Keratinocyte (primary cell): ENCODE measurements around the gene LRRTM2. TPM values are rescaled to one million over a fixed set of nuclear protein-coding genes. Genes with fewer than 3 reads are reported as not detected.

Experiments
- DNase-seq: peaks from one replicate; pipeline ENCODE4 v3.0.0-alpha.2; 2011; ENCODE audit warnings: low read depth, missing footprints, low spot score
- FAIRE-seq: peaks from 2 replicates; lab custom pipeline; 2011; peaks lifted over from hg19 to GRCh38; lab: Jason Lieb, UNC
- H2AFZ ChIP-seq: 2 replicates; pipeline ENCODE4 v1.6.0; 2012; ENCODE audit warnings: low read length, control low read depth, inconsistent platforms; ENCODE audit not compliant: control insufficient read depth
- H3K27ac ChIP-seq: 2 replicates; pipeline ENCODE4 v1.5.1; 2011; ENCODE audit warnings: low read length; ENCODE audit not compliant: control insufficient read depth, insufficient read depth
- H3K27me3 ChIP-seq: 3 replicates; pipeline ENCODE4 v1.6.0; 2011; ENCODE audit warnings: low read length; ENCODE audit not compliant: control insufficient read depth, insufficient read depth; ENCODE audit errors: extremely low read depth
- H3K36me3 ChIP-seq, 2 experiments: 2 replicates in 1 of 2; 3 replicates in 1 of 2; pipeline ENCODE4 v1.5.1; 2011; ENCODE audit warnings: low read length in 2 of 2, mild to moderate bottlenecking in 1 of 2; ENCODE audit not compliant: control insufficient read depth in 2 of 2, insufficient read depth in 2 of 2; ENCODE audit errors: extremely low read depth in 1 of 2
- H3K4me1 ChIP-seq: 3 replicates; pipeline ENCODE4 v1.5.1; 2011; ENCODE audit warnings: low read length; ENCODE audit not compliant: control insufficient read depth, insufficient read depth; ENCODE audit errors: extremely low read depth
- H3K4me2 ChIP-seq: 3 replicates; pipeline ENCODE4 v1.6.0; 2011; ENCODE audit warnings: low read depth, low read length; ENCODE audit not compliant: control insufficient read depth, insufficient read depth; ENCODE audit errors: extremely low read depth
- H3K4me3 ChIP-seq, 3 experiments: fragments of 200-600 bp in 1 of 3; sonication (generic) in 1 of 3; 2 replicates in 2 of 3; 3 replicates in 1 of 3; pipeline ENCODE4 v1.5.1; 2011 to 2016; ENCODE audit warnings: low read length in 3 of 3, mild to moderate bottlenecking in 3 of 3, control low read depth in 2 of 3, inconsistent platforms in 1 of 3, low read depth in 1 of 3, mixed read lengths in 1 of 3, mixed run types in 1 of 3, moderate library complexity in 1 of 3; ENCODE audit not compliant: control insufficient read depth in 2 of 3, insufficient read depth in 2 of 3; ENCODE audit errors: extremely low read depth in 1 of 3
- H3K79me2 ChIP-seq: 2 replicates; pipeline ENCODE4 v1.6.0; 2012; ENCODE audit warnings: low read length; ENCODE audit not compliant: control insufficient read depth, insufficient read depth
- H3K9ac ChIP-seq: 3 replicates; pipeline ENCODE4 v1.6.0; 2011; ENCODE audit warnings: low read length; ENCODE audit not compliant: control insufficient read depth, insufficient read depth; ENCODE audit errors: extremely low read depth
- H3K9me1 ChIP-seq: 3 replicates; pipeline ENCODE4 v1.6.0; 2011; ENCODE audit warnings: low read length; ENCODE audit not compliant: control insufficient read depth, insufficient read depth; ENCODE audit errors: extremely low read depth
- H3K9me3 ChIP-seq: 2 replicates; pipeline ENCODE4 v1.5.1; 2012; ENCODE audit warnings: low read depth, low read length; ENCODE audit not compliant: control insufficient read depth
- H4K20me1 ChIP-seq: 3 replicates; pipeline ENCODE4 v1.6.0; 2011; ENCODE audit warnings: low read length; ENCODE audit not compliant: control insufficient read depth, insufficient read depth; ENCODE audit errors: extremely low read depth
- EZH2 ChIP-seq: IDR thresholded peaks from one replicate; pipeline ENCODE4 v1.6.1; 2012; ENCODE audit warnings: inconsistent platforms, mild to moderate bottlenecking, low read length, moderate library complexity
- dilution Hi-C: fragments of 300-500 bp; cut with MboI; formaldehyde crosslinking; loops from one replicate; pipeline ENCODE4 v1.7.0; 2020; ENCODE audit warnings: low sequenced_read_pairs; ENCODE audit not compliant: extremely low pct_ligation_motif_present
- polyA plus RNA-seq, 5 experiments: library from polyadenylated mRNA; depleted of rRNA in 3 of 5; stranded (reverse) in 3 of 5; stranded (forward) in 1 of 5; unstranded in 1 of 5; fragments of >200 nt; gene quantifications; 1 replicate in 1 of 5; 2 replicates in 3 of 5; 3 replicates in 1 of 5; pipeline versions ENCODE4 v1.2.1 to v1.2.3, GENCODE V29; 2011 to 2012; ENCODE audit warnings: missing spikeins in 2 of 5, low read depth in 1 of 5, low replicate concordance in 1 of 5
- TF ChIP-seq, protein P1 (sequence below), 3 experiments: IDR thresholded peaks in 1 of 3; conservative IDR thresholded peaks in 1 of 3; optimal IDR thresholded peaks in 1 of 3; 2 replicates in 2 of 3; 3 replicates in 1 of 3; pipeline versions ENCODE3 to v1.5.1; 2011; ENCODE audit warnings: low read length in 3 of 3, mild to moderate bottlenecking in 3 of 3, moderate library complexity in 2 of 3, control low read depth in 1 of 3, inconsistent platforms in 1 of 3; ENCODE audit not compliant: insufficient read depth in 2 of 3; ENCODE audit errors: extremely low read depth in 1 of 3

The LRRTM2 gene
- polyA plus RNA-seq, 1 donor (not counting 4 experiments of a cell fraction or from before 2014, with no cell fraction given), result not detected

DNA sequence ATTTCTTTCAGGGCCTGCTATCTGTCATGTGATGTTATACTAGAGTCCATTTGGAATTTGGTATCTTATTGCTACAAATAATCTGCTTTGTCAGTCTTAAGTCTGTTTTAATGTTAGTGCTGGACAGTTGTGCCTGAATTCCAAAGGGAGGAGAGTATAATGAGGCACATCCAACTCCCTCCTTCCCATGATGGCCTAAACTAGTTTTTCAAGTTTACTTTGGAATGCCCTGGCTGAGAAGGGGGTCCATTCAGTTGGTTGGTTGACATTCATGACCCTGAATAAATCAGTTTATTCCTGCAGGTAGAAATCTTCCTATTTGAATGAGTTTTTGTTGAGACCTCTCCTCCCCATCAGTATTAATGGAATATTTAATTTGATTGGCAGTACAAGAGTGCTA, 9.4 kb upstream of the LRRTM2 start:
- no peak overlapping the region for H2AFZ ChIP-seq
- no peak for TF ChIP-seq EZH2
- TF ChIP-seq, protein P1, sequence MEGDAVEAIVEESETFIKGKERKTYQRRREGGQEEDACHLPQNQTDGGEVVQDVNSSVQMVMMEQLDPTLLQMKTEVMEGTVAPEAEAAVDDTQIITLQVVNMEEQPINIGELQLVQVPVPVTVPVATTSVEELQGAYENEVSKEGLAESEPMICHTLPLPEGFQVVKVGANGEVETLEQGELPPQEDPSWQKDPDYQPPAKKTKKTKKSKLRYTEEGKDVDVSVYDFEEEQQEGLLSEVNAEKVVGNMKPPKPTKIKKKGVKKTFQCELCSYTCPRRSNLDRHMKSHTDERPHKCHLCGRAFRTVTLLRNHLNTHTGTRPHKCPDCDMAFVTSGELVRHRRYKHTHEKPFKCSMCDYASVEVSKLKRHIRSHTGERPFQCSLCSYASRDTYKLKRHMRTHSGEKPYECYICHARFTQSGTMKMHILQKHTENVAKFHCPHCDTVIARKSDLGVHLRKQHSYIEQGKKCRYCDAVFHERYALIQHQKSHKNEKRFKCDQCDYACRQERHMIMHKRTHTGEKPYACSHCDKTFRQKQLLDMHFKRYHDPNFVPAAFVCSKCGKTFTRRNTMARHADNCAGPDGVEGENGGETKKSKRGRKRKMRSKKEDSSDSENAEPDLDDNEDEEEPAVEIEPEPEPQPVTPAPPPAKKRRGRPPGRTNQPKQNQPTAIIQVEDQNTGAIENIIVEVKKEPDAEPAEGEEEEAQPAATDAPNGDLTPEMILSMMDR (optimal IDR thresholded peaks at IDR 0.05 in 1 of 3, IDR thresholded peaks at IDR 0.05 in 1 of 3, conservative IDR thresholded peaks at IDR 0.05 in 1 of 3; ENCODE audit: extremely low read depth in 1 of 3, insufficient read depth in 2 of 3, low read length in 3 of 3), result no peak
- peaks cover 13 to 32% of the 10 kb centered on the region in 2 experiments for H3K36me3 ChIP-seq
- no peak overlapping the region for H3K4me3 ChIP-seq
- no peak overlapping the region for H3K27ac ChIP-seq
- no peaks in the 10 kb centered on the region for H3K27me3 ChIP-seq
- dilution Hi-C loops, result no loop called here
- H3K79me2 ChIP-seq, result peaks cover 34% of the 10 kb centered on the region
- no peaks in the 10 kb centered on the region for H3K9me3 ChIP-seq
- no peak for DNase-seq
- no peaks in the 10 kb centered on the region for H3K4me1 ChIP-seq
- no peak overlapping the region for H3K9ac ChIP-seq
- no peaks in the 10 kb centered on the region for H4K20me1 ChIP-seq
- no peaks in the 10 kb centered on the region for H3K9me1 ChIP-seq
- no peak for FAIRE-seq
- no peak overlapping the region for H3K4me2 ChIP-seq

DNA sequence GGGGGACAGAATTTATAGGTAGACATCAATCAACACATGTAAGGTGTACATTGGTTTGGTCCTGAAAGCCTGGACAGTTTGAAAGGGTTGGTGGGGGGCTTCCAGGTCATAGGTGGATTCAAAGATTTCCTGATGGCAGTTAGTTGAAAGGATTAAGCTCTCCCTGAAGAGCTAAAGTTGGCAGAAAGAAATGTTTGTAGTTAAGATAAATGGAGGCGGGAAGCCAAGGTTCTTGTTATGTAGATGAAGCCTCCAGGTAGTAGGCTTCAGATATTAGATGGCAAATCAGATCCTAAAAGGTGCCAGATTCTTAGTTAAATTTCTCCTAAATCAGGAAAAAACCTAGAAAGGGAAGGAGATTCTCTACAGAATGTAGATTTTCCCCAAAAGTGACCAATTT, 9.0 kb upstream of the LRRTM2 start:
- no peak for FAIRE-seq
- dilution Hi-C loops, result no loop called here
- no peak overlapping the region for H3K9ac ChIP-seq
- H3K9me3 ChIP-seq, result no peaks in the 10 kb centered on the region
- H3K36me3 ChIP-seq, result peaks cover 10 to 29% of the 10 kb centered on the region in 2 experiments
- H3K27ac ChIP-seq, result no peak overlapping the region
- no peak overlapping the region for H3K4me2 ChIP-seq
- DNase-seq, result no peak
- H3K4me3 ChIP-seq, result no peak overlapping the region
- no peaks in the 10 kb centered on the region for H3K4me1 ChIP-seq
- no peaks in the 10 kb centered on the region for H3K9me1 ChIP-seq
- H4K20me1 ChIP-seq, result no peaks in the 10 kb centered on the region
- peaks cover 39% of the 10 kb centered on the region for H3K79me2 ChIP-seq
- H2AFZ ChIP-seq, result no peak overlapping the region
- TF ChIP-seq EZH2, result no peak
- TF ChIP-seq, protein P1 (optimal IDR thresholded peaks at IDR 0.05 in 1 of 3, IDR thresholded peaks at IDR 0.05 in 1 of 3, conservative IDR thresholded peaks at IDR 0.05 in 1 of 3; ENCODE audit: extremely low read depth in 1 of 3, insufficient read depth in 2 of 3, low read length in 3 of 3), result no peak
- H3K27me3 ChIP-seq, result no peaks in the 10 kb centered on the region
